ENCODE measurements around the gene ZNF625.

Gene ZNF625

GRCh38 chr19:12156223-12157058, at the start of gene ZNF625:
Gene ZNF625, minus strand, starts transcription at chr19:12156734. Its CDS starts 176 bp downstream, at chr19:12156558.
- TF ChIP-seq GATA2 (IDR thresholded peaks at IDR 0.05; ENCODE audit: low read depth, low read length) (no peak), GATA3 (IDR thresholded peaks at IDR 0.05; ENCODE audit: low read depth, low read length) (no peak)

GRCh38 chr19:12205296-12205695, 48.8 kb upstream of the ZNF625 start:
- TF ChIP-seq GATA2 (IDR thresholded peaks at IDR 0.05; ENCODE audit: low read depth, low read length) (no peak), GATA3 (IDR thresholded peaks at IDR 0.05; ENCODE audit: low read depth, low read length) (no peak)

GRCh38 chr19:12202250-12202649, 45.7 kb upstream of the ZNF625 start:
- TF ChIP-seq GATA3 (IDR thresholded peaks at IDR 0.05; ENCODE audit: low read depth, low read length) (no peak), GATA2 (IDR thresholded peaks at IDR 0.05; ENCODE audit: low read depth, low read length) (no peak)

- TF ChIP-seq GATA3 (IDR thresholded peaks at IDR 0.05; ENCODE audit: low read depth, low read length): no peak
These were observed 43.4 kb upstream of the ZNF625 start for GRCh38 chr19:12199757-12200419.

DNA sequence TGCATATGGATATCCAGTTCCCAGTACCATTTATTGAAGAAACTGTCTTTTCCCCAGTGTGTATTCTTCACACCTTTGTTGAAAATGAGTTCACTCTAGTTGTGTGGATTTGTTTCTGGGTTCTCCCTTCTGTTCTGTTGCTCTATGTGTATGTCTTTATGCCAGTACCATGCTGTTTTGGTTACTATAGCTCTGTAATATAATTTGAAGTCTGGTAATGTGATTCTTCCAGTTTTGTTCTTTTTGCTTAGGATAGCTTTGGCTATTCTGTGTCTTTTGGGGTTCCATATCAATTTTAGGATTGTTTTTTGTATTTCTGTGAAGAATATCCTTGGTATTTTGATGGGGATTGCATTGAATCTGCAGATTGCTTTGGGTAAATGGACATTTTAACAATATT, 41.6 kb upstream of the ZNF625 start:
- TF ChIP-seq GATA2 (IDR thresholded peaks at IDR 0.05; ENCODE audit: low read depth, low read length) (no peak), GATA3 (IDR thresholded peaks at IDR 0.05; ENCODE audit: low read depth, low read length) (no peak)

DNA sequence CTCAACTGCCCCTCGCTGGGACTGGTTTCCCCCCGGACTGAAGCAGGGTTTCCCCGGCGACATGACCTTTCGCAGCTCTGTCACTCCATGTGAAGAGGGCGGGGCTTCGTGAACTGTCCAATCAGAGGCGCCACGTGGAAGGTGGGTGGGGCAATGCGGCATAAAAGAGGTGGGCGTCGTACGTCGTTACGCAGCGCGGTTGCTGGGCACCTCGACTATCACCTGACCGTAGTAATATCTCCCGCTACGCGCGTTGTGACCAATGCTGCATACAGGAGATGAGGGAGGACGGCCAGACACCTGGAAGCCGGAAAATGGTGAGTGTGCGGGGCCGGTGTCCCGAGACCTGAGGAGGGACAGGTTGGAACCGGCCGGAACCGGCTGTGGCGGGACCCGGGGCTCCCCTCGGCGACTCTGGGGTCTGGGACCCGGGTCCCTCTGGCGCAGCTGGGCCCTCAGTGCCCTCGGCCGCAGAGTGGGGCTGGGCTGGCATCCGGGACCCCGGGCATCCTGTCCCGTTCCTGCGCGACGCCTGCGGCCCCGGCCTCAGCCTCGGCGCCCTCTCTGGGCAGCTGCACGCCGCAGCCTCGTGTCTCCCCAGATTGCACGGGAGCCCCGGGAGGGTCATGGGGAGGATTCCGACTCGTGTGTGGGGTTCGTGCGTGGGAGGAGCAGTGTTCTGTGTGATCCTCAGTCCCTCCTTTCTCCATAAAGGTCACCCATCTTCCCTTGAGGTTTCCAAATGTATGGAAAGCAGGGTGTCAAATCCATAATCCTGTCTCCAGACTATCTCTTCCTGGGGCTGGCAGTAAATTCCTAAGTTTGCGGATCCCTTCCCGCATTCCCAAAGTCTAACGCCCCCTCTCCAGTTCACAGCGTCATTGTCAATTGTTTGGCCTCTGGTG, 38.5 kb upstream of the ZNF625 start:
- TF ChIP-seq GATA2 (IDR thresholded peaks at IDR 0.05; ENCODE audit: low read depth, low read length) (no peak), GATA3 (IDR thresholded peaks at IDR 0.05; ENCODE audit: low read depth, low read length) (no peak)

DNA sequence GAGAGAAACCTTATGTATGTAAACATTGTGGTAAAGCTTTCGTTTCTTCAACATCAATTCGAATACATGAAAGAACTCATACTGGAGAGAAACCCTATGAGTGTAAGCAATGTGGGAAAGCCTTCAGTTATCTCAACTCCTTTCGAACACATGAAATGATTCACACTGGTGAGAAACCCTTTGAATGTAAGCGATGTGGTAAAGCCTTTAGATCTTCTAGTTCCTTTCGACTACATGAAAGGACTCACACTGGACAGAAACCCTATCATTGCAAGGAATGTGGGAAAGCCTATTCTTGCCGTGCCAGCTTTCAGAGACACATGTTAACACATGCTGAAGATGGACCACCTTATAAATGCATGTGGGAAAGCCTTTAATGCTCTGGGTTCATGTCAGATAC, 31.1 kb upstream of the ZNF625 start:
- no peak for TF ChIP-seq GATA2 (IDR thresholded peaks at IDR 0.05; ENCODE audit: low read depth, low read length)
- no peak for TF ChIP-seq GATA3 (IDR thresholded peaks at IDR 0.05; ENCODE audit: low read depth, low read length)

DNA sequence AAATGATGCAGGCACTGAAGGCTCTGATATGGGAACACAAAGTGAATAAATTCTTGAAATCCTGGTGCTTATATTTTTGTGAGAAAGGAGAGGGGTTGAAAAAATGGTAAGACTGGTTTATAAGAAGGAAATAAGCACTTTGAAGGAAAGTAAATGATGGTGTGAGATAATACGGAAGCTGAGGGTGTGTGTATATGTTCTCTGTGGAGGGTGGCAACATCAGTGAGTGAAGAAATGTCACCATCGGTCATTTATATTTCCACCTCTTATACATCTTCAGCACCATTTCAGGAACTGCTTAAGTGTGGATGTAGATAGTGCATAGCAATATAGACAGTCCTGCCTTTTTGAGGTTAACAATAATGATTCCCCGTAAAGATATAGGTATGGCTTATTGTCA, 23.8 kb upstream of the ZNF625 start:
- no peak for TF ChIP-seq GATA3 (IDR thresholded peaks at IDR 0.05; ENCODE audit: low read depth, low read length)
- TF ChIP-seq GATA2 (IDR thresholded peaks at IDR 0.05; ENCODE audit: low read depth, low read length): no peak

GRCh38 chr19:12166626-12167025, 10.1 kb upstream of the ZNF625 start:
- TF ChIP-seq GATA3 (IDR thresholded peaks at IDR 0.05; ENCODE audit: low read depth, low read length) (no peak), GATA2 (IDR thresholded peaks at IDR 0.05; ENCODE audit: low read depth, low read length) (no peak)

DNA sequence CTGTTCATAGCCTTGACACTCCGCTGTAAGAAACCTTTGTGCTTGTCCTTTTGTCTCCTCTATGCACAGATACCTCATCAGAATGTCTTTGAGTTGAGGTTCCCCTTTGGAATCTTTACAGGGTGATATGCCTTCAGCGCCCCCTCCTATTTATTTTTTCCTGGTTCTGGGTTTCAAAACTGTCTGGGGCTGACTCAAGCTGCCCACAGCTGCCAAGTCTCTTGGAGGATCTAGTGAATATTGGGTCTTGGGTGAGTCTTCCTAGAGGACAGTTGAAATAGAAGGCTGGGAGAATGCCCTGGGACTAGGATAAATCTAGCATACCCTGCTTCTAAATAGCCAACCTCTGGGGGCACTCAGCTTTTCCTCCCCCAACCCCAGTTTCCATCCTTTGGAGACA, 7.3 kb upstream of the ZNF625 start:
- TF ChIP-seq GATA2 (IDR thresholded peaks at IDR 0.05; ENCODE audit: low read depth, low read length) (no peak), GATA3 (IDR thresholded peaks at IDR 0.05; ENCODE audit: low read depth, low read length) (no peak)

- no peak for TF ChIP-seq GATA3 (IDR thresholded peaks at IDR 0.05; ENCODE audit: low read depth, low read length)
- TF ChIP-seq GATA2 (IDR thresholded peaks at IDR 0.05; ENCODE audit: low read depth, low read length): no peak; the same call in 1 of the 2 replicates
These were observed 6.6 kb upstream of the ZNF625 start, which contains the start of gene ZNF136 for GRCh38 chr19:12162882-12163806. Gene ZNF136, plus strand, starts transcription at chr19:12163096. Its CDS starts 108 bp downstream, at chr19:12163204.

DNA sequence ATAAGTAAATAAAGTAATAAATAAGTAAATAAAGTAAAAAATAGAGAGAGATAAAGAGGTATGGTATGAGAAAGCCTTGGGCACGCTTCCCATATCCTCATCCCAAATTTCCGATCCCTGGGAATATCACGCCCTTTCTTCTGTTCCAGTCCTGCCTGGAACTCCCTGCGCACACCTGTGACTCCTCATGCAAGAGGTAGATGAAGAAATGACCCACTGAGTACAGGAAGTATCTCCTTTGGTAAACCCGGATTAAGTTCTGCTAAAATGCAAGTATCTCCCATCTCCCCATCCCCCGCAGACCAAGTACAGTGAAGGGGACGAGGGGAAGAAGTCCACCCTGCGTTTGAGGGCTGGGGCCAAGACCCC, 6.0 kb upstream of the ZNF625 start:
- TF ChIP-seq GATA2 (IDR thresholded peaks at IDR 0.05; ENCODE audit: low read depth, low read length): no peak
- TF ChIP-seq GATA3 (IDR thresholded peaks at IDR 0.05; ENCODE audit: low read depth, low read length): no peak

GRCh38 chr19:12159773-12160414, 3.4 kb upstream of the ZNF625 start:
- no peak for TF ChIP-seq GATA2 (IDR thresholded peaks at IDR 0.05; ENCODE audit: low read depth, low read length)
